PC-9 (cell line): ENCODE measurements around the gene BRAP. TPM values are rescaled to one million over a fixed set of nuclear protein-coding genes. Genes with fewer than 3 reads are reported as not detected.
"Not testable (repeated sequence)": the region's sequence is repeated elsewhere in the genome, so short reads cannot be mapped to it uniquely, and the experiment has no call there.

Experiments used
- BruUV-seq: library from RNA; stranded (reverse); fragments of 400-500 nt; replicated peaks from 2 replicates; lab custom pipeline; 2021; lab: Mats Ljungman, UMichigan
- CTCF ChIA-PET: fragments of 300-600 bp; sonication (Branson Sonifier 250); formaldehyde crosslinking; loops from one replicate; lab custom pipeline; 2022; ENCODE audit warnings: antibody characterized with exemption; lab: Charles Lee
- POLR2A ChIA-PET: fragments of 300-600 bp; sonication (Branson Sonifier 250); formaldehyde crosslinking; loops from one replicate; lab custom pipeline; 2022; ENCODE audit warnings: antibody characterized with exemption; ENCODE audit not compliant: unreplicated experiment; lab: Charles Lee
- DNase-seq, 2 experiments: peaks; one replicate each; pipeline versions ENCODE4 v3.0.0 to v3.0.0-alpha.2; 2015 to 2022; ENCODE audit warnings: mixed read lengths in 1 of 2
- H2AFZ ChIP-seq: fragments of 200-600 bp; sonication (generic); 2 replicates; pipeline ENCODE4 v1.8.1; 2017; ENCODE audit warnings: antibody characterized with exemption
- H3F3A ChIP-seq: fragments of 200-600 bp; sonication (generic); 2 replicates; pipeline ENCODE4 v1.8.1; 2017; ENCODE audit warnings: antibody characterized with exemption, mild to moderate bottlenecking, low read depth; ENCODE audit not compliant: insufficient read depth
- H3K27ac ChIP-seq: fragments of 200-600 bp; sonication (generic); 2 replicates; pipeline ENCODE4 v1.6.1; 2016; ENCODE audit warnings: mixed run types
- H3K27me3 ChIP-seq: fragments of 200-600 bp; sonication (generic); 2 replicates; pipeline ENCODE4 v1.6.1; 2016; ENCODE audit warnings: low read depth, mixed run types; ENCODE audit not compliant: insufficient read depth
- H3K36me3 ChIP-seq: fragments of 200-600 bp; sonication (generic); 2 replicates; pipeline ENCODE4 v1.6.1; 2016; ENCODE audit warnings: low read depth, mixed run types
- H3K4me1 ChIP-seq: fragments of 200-600 bp; sonication (generic); replicated peaks from 2 replicates; pipeline ENCODE4 v1.6.1; 2016; ENCODE audit warnings: mixed run types; ENCODE audit not compliant: insufficient read depth
- H3K4me2 ChIP-seq: fragments of 200-600 bp; sonication (generic); 2 replicates; pipeline ENCODE4 v1.6.1; 2017; ENCODE audit warnings: mixed run types
- H3K4me3 ChIP-seq: fragments of 200-600 bp; sonication (generic); 2 replicates; pipeline ENCODE4 v1.6.1; 2016; ENCODE audit warnings: mixed run types
- H3K79me2 ChIP-seq: fragments of 200-600 bp; sonication (generic); 2 replicates; pipeline ENCODE4 v1.6.1; 2017; ENCODE audit warnings: low read depth, mixed run types
- H3K9me2 ChIP-seq: fragments of 200-600 bp; sonication (generic); 2 replicates; pipeline ENCODE4 v1.8.1; 2017; ENCODE audit warnings: mild to moderate bottlenecking; ENCODE audit not compliant: insufficient read depth
- H3K9me3 ChIP-seq: fragments of 200-600 bp; sonication (generic); 2 replicates; pipeline ENCODE4 v1.8.1; 2016; ENCODE audit warnings: low read depth; ENCODE audit not compliant: insufficient read depth
- H4K20me1 ChIP-seq: fragments of 200-600 bp; sonication (generic); 2 replicates; pipeline ENCODE4 v1.8.1; 2017; ENCODE audit not compliant: insufficient read depth
- CTCF ChIP-seq: fragments of 200-600 bp; sonication (generic); conservative IDR thresholded peaks from 2 replicates; pipeline ENCODE4 v1.6.1; 2017; ENCODE audit warnings: mixed run types, antibody characterized with exemption, mild to moderate bottlenecking, moderate library complexity
- EZH2 ChIP-seq: fragments of 200-600 bp; sonication (generic); IDR thresholded peaks from 2 replicates; pipeline ENCODE4 v1.8.0; 2017; ENCODE audit warnings: antibody characterized with exemption, low read depth
- intact Hi-C: fragments of 100-400 bp; cut with micrococcal nuclease; formaldehyde crosslinking; loops from one replicate; pipeline ENCODE4 v1.10.0; 2022; ENCODE audit not compliant: unreplicated experiment
- total RNA-seq: library from RNA; stranded (reverse); gene quantifications from 2 replicates; pipeline ENCODE4 v1.2.3, GENCODE V29; 2021

Gene BRAP
- total RNA-seq, 1 experiment from 2014 or later = 15.8 TPM

GRCh38 chr12:111602348-111602747, 83.4 kb downstream of the BRAP start:
- CTCF ChIA-PET = no interaction called here

GRCh38 chr12:111600986-111601385, 84.8 kb downstream of the BRAP start:
- H3K4me3 ChIP-seq, BruUV-seq, H3K36me3 ChIP-seq, H2AFZ ChIP-seq, H3K9me2 ChIP-seq, H3K9me3 ChIP-seq, H3K27me3 ChIP-seq, DNase-seq: not testable (repeated sequence)
- Histone ChIP-seq H3F3A (peaks cover 30% of the 10 kb centered on the region), H3K27ac (peak overlapping the region; percentile 94), H3K79me2 (peaks cover 25% of the 10 kb centered on the region), H4K20me1 (peaks cover 18% of the 10 kb centered on the region), H3K4me2 (peak overlapping the region; percentile 75; the same call in 1 of the 2 replicates), H3K4me1 (peaks cover 33% of the 10 kb centered on the region)
- CTCF ChIA-PET = interaction anchor here (0.7 kb wide), 1 partner anchor 59 kb away, joined by 5 read pairs; no protein-coding TSS in a partner anchor
- intact Hi-C loops = loop anchor here (2.0 kb wide), 2 partner anchors 24 to 34 kb away; no protein-coding TSS in a partner anchor
- POLR2A ChIA-PET = interaction anchor here (0.6 kb wide), 1 partner anchor 42 kb away, joined by 5 read pairs; no protein-coding TSS in a partner anchor

More at GRCh38 chr12:111602348-111602747, 83.4 kb downstream of the BRAP start:
- Histone ChIP-seq H3K27ac (peak overlapping the region; percentile 94; the same call in 1 of the 2 replicates), H3K4me3 (no peak overlapping the region), H3K36me3 (no peaks in the 10 kb centered on the region), H4K20me1 (peaks cover 4% of the 10 kb centered on the region), H3K9me3 (no peaks in the 10 kb centered on the region), H2AFZ (no peak overlapping the region), H3K9me2 (no peaks in the 10 kb centered on the region), H3K79me2 (peaks cover 11% of the 10 kb centered on the region), H3K4me1 (peaks cover 22% of the 10 kb centered on the region), H3K27me3 (no peaks in the 10 kb centered on the region), H3F3A (peaks cover 27% of the 10 kb centered on the region), H3K4me2 (no peak overlapping the region)
- POLR2A ChIA-PET = no interaction called here
- DNase-seq = no peak
- intact Hi-C loops = no loop called here
- TF ChIP-seq EZH2 (no peak), CTCF (no peak)
- BruUV-seq = no TSS peak

GRCh38 chr12:111600205-111600642, 85.5 kb downstream of the BRAP start:
- no peaks in the 10 kb centered on the region for H3K27me3 ChIP-seq
- peak overlapping the region; percentile 98 for H3K4me3 ChIP-seq
- H3K9me2 ChIP-seq = no peaks in the 10 kb centered on the region
- H2AFZ ChIP-seq = no peak overlapping the region
- POLR2A ChIA-PET = no interaction called here
- peaks cover 33% of the 10 kb centered on the region for H3K79me2 ChIP-seq
- H3K9me3 ChIP-seq = no peaks in the 10 kb centered on the region
- H3K4me2 ChIP-seq = peak overlapping the region; percentile 75
- H3K27ac ChIP-seq = peak overlapping the region; percentile 94
- intact Hi-C loops = loop anchor here (2.0 kb wide), 2 partner anchors 25 to 33 kb away; no protein-coding TSS in a partner anchor
- CTCF ChIA-PET = no interaction called here
- BruUV-seq = no TSS peak
- no peaks in the 10 kb centered on the region for H3K36me3 ChIP-seq
- H3K4me1 ChIP-seq = peaks cover 40% of the 10 kb centered on the region
- peaks cover 30% of the 10 kb centered on the region for H3F3A ChIP-seq
- H4K20me1 ChIP-seq = peaks cover 26% of the 10 kb centered on the region
- no peak for DNase-seq
- TF ChIP-seq CTCF (no peak), EZH2 (no peak)
